Activated CD4-positive, CD25-positive, alpha-beta regulatory T cell treated with anti-CD3 and anti-CD28 coated beads, Interleukin-2, amount 50 U/mL, for 16 hours (primary cell): Measurements from ENCODE around the gene OTOG.

Source experiments
- DNase-seq: peaks from one replicate; pipeline ENCODE4 v3.0.0-alpha.2; 2020; ENCODE audit warnings: low read depth, low spot score

The OTOG gene

DNA sequence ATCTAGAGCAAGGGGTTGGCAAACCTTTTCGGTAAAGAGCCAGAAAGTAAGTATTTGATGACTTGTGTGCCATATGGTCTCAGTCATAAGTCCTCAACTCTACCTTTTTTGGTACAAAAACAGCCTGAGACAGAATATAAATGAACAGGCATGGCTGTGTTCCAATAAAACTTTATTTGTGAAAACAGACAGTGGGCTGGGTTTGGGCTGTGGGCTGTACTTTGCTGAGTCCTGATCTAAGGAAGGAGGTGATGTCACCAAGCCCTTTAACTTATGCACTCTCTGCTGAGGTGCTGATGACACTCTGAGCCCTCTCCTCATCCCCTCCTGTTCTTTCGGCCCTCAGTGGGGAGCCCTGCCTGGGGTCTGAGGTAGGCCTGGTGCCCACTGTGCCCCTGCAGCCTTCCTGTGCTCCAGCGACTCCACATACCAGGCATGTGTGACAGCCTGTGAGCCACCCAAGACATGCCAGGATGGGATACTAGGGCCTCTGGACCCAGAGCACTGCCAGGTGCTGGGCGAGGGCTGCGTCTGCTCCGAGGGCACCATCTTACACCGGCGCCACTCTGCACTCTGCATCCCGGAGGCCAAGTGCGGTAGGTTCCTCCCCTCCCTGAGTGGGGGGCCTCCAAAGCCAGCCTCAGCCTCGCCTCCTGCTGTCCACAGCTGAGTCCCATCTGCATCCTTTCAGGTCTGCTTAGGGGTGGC is 86.4 kb downstream of the OTOG start:
- no peak for DNase-seq

DNA sequence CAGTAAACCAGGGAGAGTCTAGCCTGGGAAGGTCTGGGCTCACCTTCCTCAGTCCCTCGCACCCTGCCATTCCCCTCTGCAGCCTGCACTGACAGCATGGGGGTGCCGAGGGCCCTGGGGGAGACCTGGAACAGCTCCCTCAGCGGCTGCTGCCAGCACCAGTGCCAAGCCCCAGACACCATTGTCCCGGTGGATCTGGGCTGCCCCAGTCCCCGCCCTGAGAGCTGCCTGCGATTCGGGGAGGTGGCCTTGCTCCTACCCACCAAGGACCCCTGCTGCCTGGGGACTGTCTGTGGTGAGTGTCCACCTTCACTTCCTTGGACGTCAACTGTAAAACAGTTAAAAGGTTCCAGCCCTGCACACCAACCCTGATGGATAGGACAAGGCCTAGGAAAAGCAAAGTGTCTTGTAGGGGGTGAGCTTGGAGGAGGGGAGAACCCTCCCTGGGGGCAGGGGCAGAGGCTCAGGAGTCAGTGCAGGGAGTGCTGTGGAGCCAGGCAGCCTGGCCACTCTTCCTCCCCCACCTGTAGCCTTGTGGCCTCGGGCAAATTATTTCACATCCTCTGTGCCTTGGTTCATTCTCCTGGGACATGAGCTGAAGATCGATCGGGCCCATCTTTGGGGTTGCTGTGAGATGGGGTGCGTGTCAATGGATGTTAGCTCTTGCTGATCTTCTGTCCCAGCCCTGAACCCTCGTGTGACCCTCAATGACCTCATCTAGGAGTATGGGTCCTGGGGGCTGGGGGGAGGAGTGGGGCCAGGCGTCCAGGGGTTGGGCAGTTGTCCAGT is 87.1 kb downstream of the OTOG start:
- no peak for DNase-seq

DNA sequence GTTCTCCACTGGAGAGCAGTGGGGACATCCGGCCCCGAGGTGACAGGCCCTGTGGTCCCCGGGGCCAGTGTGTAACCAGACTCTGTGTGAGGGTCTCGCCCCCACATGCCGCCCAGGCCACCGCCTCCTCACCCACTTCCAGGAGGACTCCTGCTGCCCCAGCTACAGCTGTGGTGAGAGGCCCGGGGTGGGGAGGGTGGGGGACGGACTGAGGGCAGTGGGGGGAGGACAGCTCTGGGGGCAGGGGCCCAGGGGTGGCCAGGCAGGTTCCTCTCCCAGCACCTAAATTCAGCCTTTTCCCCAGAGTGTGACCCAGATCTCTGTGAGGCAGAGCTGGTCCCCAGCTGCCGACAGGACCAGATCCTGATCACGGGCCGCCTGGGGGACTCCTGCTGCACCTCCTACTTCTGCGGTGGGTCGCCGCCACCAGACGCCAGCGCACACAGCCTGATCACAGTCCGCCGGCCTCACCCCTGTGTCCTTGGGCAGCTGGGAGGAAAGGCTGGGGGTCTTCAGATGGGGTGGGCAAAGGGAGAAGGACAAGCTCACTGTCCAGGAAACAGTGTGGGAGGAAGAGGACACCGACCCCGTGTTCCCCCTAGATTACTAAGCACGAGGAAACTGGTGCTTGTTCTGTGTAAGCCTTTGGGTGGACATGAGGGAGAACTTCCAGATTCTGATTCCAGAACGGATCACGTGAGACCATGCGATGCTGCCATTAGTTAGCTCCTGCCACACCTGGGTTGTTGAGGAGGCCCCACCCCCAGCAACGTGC is 87.9 kb downstream of the OTOG start:
- no peak for DNase-seq

DNA sequence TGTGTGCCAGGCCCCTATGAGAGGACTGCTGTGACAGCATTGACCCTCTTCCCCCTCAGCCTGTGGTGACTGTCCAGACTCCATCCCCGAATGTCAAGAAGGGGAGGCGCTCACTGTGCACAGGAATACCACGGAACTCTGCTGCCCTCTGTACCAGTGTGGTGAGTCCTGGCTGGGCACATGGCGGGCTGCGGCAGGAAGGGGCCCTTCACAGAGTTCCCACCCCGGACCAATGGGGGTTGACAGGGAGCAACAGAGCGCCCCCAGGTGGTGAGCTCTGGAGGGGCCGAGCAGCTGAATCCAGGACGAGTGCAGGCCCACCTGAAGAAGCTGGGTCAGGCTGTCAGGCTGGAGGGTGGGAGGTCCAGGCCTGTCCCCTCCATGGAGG is 88.5 kb downstream of the OTOG start:
- no peak for DNase-seq

DNA sequence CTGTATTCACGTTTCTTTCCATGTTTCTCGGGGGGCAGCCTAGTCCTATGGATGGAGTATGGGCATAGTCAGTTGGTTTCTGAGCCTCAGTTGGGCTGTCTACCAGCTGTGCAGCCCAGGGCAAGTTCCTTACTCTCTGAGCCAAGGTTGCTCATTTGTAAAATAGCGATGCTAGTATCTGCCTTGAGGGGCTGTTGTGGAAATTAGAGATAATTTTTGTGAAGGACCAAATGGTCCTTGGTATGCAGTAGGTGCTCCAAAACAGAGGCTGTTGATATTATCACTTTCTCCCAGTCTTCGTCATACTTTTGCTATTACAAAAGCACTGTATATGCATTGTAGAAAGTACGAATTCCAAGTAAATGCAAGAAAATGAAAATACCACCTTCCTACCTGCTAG is 89.7 kb downstream of the OTOG start:
- no peak for DNase-seq

DNA sequence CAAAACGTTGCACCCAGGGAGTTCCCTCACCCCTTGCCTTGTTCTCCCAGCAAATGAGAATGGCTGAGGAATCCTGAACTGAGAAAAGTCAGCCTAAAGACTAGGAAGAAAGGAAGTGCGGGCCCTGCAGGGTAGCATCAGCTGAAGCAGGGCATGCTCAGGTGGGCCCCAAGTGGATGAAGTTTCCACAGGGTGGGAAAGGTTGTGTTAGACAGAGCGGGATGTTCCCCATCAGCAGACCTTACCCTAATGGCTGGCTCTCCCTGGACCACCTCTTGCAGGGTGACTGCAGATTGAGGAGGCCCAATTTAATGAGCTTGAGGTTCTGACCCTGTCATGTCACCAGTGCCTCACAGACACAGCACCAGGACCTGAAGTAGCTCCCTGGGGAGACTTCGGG is 90.8 kb downstream of the OTOG start:
- DNase-seq: no peak

DNA sequence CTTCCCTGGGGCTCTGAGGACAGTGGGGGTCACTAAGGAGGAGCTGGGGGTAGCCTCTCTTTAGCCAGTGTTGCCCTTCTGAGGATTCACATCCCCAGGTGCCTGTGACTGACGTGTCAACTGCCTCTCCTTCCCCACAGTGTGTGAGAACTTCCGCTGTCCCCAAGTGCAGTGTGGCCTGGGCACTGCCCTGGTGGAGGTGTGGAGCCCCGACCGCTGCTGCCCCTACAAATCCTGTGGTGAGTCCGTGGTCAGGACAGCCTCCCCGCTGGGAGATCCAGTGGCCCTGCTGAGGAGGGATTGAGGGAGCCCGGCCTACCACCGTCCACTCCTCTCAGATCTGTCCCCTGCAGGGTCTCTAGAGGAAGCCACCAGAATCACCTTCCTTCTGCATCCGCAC is 91.3 kb downstream of the OTOG start:
- no peak for DNase-seq

DNA sequence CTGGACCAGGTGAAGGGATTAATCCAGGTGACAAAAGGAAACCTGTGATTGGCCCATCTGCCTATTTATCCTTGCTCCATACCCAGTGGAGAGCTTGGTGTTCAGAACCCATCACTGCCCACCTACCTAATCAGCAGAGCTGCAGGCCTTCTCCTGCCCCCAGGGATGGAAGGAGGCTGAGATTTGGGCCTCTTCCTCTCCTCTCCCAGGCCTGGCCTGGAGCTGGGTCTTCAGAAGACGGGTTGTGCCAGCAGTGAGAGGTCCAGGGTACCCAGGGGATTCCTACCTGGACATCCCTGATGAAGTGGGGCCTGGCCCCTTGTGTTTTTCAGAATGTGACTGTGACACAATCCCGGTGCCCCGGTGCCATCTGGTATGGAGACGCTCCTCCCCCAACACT is 92.0 kb downstream of the OTOG start:
- DNase-seq: no peak

DNA sequence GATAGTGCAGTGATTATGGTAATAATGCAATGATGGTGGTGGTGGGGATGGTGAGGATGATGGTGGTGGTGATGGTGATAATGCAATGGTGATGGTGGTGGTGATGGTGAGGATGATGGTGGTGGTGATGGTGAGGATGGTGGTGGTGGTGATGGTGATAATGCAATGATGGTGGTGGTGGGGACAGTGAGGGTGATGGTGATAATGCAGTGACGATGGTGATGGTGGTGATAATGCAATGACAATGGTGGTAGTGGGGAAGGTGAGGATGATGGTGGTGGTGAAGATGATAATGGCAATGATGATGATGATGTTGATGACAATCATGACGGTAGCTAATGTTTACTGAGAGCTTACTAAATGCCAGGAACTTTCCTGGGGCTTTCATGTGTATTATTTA is 92.7 kb downstream of the OTOG start:
- DNase-seq: no peak

DNA sequence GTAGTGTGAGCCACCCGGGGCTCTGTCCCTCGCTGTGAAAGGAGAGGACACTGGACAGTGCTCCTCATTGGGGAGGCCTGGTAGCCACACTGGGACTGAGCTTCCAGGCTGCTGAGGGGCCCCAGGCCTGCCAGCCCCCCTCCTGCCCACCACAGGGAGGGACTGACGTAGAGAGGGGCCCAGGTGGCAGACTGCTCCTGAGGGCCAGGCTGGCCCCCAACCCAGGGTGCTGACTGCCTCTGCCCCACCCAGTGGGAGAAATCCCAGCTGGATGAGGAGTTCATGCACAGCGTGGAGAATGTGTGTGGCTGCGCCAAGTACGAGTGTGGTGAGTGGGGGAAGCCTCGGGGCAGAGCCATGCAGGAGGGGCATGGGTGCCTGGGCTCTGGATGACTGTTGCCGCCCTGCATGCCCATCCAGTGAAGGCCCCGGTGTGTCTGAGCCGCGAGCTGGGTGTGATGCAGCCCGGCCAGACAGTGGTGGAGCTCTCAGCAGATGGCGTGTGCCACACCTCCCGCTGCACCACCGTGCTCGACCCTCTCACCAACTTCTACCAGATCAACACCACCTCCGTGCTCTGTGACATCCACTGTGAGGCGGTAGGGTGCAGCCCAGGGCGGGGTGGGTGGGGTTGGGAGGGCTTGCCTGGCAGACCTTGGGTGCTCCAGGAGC is 93.6 kb downstream of the OTOG start:
- DNase-seq: no peak

DNA sequence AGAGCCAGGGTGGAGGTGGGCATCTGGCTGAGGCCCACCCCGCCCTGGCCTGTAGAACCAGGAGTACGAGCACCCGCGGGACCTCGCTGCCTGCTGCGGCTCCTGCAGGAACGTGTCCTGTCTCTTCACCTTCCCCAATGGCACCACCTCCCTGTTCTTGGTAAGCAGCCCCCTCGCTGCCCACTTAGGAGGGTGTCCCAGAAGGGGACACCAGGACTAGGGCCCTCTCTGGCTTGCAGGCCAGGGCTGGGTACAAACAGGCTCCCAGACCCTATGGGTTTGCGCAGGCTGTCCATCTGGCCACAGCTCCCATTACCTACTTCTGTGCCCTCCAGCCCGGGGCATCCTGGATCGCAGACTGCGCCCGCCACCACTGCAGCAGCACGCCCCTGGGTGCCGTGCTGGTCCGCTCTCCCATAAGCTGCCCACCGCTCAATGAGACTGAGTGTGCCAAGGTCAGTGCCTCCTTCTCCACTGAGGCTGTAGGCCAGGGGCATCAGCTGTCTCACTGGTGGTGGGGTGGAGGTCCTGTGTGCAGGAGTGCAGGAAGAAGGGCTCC is 94.8 kb downstream of the OTOG start:
- DNase-seq: no peak

DNA sequence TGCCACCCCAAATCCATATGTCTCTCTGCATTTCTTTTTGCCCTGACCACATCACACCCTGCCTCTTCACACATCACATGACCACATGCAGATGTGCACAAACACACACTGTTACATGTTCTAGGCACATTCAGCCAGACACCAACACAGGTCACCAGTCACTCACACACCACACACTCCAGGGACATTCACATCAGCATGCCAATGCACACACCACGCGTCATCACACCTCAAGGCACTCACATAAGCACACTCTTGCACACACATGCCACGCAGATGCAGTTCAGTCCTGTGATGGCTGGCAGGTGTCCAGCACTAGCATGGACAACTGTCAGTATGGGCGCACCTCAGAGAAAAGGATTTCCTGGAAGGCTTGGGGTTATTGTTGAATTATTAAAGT is 95.3 kb downstream of the OTOG start:
- DNase-seq: no peak

DNA sequence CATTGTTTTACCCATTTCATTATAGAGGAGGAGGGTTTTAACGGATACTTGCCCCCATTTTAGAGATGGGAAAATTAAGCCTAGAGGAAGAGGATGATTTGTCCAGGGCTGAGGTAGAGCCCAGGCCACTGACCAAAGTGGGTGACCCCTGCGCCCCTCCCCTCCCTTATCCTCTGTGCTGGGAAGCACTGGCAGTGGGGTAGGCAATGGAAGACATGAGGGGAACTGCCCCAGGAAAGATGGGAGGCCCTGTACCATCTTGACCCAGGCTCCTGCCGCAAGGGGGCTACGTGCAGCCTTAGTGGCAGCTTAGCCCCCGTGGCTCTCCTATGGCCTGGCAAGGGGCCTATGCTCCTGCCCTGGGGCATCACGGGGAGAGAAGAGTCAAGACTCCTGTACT is 95.9 kb downstream of the OTOG start:
- DNase-seq: no peak

DNA sequence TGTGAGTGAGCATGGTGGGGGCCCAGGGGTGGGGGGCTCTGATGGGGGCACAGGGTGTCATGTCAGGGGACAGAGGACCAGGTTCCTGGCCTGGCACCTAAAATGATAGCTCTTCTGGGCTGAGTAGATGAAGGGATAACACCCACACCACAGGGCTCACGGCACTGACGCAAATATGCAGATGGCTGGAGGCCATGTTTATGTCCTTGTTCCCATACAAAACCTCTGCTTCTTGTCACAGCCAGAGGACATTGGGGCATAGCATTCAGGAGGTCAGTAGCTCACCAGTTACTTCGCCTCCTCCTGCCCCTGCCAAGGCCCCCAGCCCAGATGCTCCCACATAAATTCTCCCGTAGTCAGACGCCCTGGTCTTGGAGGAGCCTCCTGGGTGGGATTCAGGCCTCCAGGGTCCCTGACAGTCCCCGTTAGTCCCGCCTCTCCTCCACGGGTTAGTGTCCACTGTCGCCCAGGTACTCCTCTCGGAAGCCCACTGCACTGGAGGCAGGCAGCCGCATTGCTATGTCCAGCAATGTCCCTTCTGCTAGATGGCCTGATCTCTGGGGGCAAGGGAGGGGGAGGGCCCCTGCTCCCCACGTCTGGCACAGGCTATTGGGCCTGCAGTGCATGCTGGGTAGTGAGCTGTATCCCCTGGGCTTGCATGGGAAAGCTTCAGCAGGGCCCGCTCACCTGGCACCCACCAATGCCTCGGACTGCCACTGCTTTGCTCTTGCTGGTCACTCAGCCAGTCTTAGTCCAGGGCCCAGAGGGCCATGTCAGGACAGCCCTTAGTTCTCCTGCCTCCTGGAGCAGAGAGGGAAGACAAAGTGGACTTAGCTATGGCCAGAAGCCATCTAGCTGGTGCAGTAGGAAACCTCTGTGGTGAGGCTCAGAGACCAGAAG is 96.7 kb downstream of the OTOG start:
- no peak for DNase-seq

DNA sequence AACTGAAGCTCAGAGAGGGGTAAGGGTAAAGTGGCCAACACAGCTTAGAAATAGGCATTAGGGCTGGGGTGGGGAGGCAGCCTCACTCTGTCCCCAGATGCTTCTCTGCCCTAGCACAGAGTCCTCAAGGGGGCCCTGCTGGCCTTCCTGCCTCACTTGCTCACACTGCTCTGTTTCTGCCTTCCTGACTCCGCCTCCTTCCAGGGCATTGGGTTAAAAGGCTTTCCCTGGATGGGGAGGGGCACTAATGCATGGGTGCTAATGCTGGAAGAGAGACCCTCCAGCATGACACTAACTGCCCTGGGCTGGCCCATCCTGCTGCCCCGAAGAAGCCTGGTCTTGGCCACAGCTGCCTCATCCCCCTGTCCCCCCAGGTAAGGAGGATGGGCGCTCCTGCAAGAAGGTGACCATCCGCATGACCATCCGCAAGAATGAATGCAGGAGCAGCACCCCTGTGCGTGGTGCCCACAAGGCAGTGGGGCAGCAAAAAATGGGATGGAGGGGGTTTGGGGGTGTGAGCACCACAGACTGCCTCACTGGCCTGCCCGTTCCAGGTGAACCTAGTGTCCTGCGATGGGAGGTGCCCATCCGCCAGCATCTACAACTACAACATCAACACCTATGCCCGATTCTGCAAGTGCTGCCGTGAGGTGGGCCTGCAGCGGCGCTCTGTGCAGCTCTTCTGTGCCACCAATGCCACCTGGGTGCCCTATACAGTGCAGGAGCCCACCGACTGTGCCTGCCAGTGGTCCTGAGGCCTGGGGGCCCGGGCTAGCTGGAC is 98.3 kb downstream of the OTOG start:
- no peak for DNase-seq

DNA sequence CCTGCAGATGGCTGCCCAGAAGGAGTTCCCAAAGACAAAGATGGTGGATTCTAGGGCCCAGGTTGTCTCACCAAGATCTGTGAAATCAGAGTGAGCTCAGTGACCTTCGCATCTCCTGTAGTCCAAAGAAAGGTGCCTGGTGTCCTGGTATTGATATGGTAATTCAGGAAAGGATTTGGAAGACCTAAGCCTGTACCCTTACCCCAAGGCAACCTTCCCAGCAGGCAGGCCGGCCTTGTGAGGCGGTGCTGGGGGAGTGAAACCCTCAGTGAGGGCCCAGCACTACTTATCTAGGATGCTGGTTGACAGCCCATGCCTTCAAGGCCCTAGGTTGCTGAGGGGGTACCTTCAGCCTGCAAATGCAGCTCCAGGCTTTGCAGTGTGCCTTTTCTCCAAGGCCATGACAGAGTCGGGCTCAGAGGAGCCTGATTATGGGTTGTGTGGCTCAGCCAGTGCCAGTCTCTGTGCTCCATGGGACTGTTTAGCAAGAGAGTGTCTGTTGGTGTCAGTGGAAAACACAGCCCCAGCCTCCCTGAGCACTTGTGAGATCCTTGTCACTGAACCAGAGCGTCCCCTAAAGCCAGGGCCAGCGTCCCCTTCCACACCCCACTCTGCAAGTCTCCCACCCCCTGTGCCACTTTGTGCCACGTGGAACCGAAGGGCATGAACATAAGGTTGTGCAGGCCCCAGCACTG is 99.5 kb downstream of the OTOG start:
- no peak for DNase-seq

DNA sequence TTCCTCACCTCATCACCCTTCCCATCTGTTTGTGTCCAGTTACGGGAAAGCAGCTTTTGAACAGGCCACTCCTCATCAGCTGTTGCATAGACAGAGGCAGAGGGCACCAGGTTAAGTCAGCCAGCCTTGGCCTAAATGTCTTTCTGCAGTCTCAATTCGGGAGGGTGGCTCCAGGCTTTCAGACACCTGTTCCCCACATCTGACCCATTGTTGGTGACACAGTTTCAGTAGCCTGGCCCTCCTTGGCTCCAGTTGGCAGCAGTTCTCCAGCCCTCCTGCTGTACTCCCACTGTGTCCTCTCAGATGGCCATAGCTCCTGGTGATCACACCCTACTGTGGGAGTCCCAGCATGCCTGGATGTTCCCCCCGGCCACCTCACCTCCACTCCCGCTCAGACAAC is 101.5 kb downstream of the OTOG start:
- no peak for DNase-seq

DNA sequence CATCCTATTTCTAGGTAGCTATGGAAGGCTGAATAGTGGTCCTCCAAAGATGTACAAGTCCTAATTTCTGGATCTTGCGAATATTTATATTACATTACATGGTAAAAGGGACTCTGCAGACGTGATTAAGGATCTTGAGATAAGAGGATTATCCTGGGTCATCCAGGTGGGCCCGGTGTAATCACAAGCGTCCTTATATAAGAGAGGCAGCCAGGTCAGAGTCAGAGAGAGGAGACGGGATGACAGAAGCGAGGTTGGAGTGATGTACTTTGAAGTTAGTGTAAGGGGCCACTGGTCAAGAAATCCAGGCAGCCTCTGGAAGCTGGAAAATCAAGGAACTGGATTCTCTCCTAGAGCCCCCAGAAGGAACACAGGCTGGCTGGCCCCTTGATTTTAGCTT is 102.2 kb downstream of the OTOG start:
- no peak for DNase-seq

DNA sequence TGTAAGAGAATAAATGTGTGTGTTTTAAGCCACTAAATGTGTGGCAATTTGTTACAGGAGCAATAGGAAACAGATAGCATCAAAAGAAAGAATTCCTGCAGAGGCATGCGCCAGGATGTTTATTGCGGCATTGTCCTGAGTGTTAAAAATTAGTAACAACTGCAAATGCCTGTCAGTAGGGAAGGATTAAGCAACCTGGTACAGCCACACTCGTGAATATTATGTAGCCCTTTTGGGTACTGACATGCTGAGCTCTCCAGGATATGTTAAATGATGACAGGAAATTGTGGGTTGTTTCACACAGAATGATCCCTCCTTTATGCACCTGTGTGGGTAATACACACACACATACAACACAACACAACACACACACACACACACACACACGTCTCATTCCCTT is 102.6 kb downstream of the OTOG start:
- no peak for DNase-seq
